Mesenchymal stem cell (in vitro differentiated cells and primary cell): Measurements from ENCODE around the gene MYO1E.

Source experiments
- DNase-seq: peaks from one replicate; pipeline ENCODE4 v3.0.0-alpha.2; 2013
- H2AFZ ChIP-seq: one replicate; pipeline ENCODE4 v1.6.1; 2013; ENCODE audit warnings: low read depth, mild to moderate bottlenecking, control low read depth, inconsistent platforms, low read length, moderate library complexity
- H2AK5ac ChIP-seq: 2 replicates; pipeline ENCODE4 v1.6.1; 2013; ENCODE audit warnings: low read length, moderate library complexity, mild to moderate bottlenecking, inconsistent platforms; ENCODE audit not compliant: severe bottlenecking
- H2BK120ac ChIP-seq: one replicate; pipeline ENCODE4 v1.6.1; 2013; ENCODE audit warnings: low read depth, mild to moderate bottlenecking, inconsistent platforms, low read length, moderate library complexity
- H2BK12ac ChIP-seq, 2 experiments: one replicate each; pipeline ENCODE4 v1.6.1; 2013; ENCODE audit warnings: inconsistent platforms in 2 of 2, low read length in 2 of 2, mild to moderate bottlenecking in 2 of 2, moderate library complexity in 2 of 2, control low read depth in 1 of 2
- H2BK15ac ChIP-seq: one replicate; pipeline ENCODE4 v1.6.1; 2013; ENCODE audit warnings: mild to moderate bottlenecking, low read depth, inconsistent platforms; ENCODE audit not compliant: poor library complexity, severe bottlenecking
- H2BK5ac ChIP-seq: 2 replicates; pipeline ENCODE4 v1.6.1; 2013; ENCODE audit warnings: low read depth, mild to moderate bottlenecking, low read length, control low read depth, inconsistent platforms; ENCODE audit not compliant: poor library complexity, severe bottlenecking
- H3K14ac ChIP-seq, 2 experiments: one replicate each; pipeline ENCODE4 v1.6.1; 2013; ENCODE audit warnings: inconsistent platforms in 2 of 2, low read length in 2 of 2, control low read depth in 1 of 2, mild to moderate bottlenecking in 1 of 2, moderate library complexity in 1 of 2
- H3K18ac ChIP-seq, 2 experiments: one replicate each; pipeline ENCODE4 v1.6.1; 2013; ENCODE audit warnings: inconsistent platforms in 2 of 2, low read length in 2 of 2, control low read depth in 1 of 2, low read depth in 1 of 2, mild to moderate bottlenecking in 1 of 2
- H3K23ac ChIP-seq, 2 experiments: one replicate each; pipeline ENCODE4 v1.6.1; 2013; ENCODE audit warnings: inconsistent platforms in 2 of 2, low read length in 2 of 2, mild to moderate bottlenecking in 2 of 2, moderate library complexity in 2 of 2, control low read depth in 1 of 2
- H3K27ac ChIP-seq: 2 replicates; pipeline ENCODE4 v1.5.1; 2013; ENCODE audit warnings: mild to moderate bottlenecking, moderate library complexity, low read length, control low read depth, inconsistent platforms; ENCODE audit not compliant: poor library complexity, severe bottlenecking
- H3K27me3 ChIP-seq, 2 experiments: 2 replicates each; pipeline versions ENCODE4 v1.6.1 to v1.7.0; 2013; ENCODE audit warnings: low read length in 2 of 2, mild to moderate bottlenecking in 2 of 2, moderate library complexity in 2 of 2, control low read depth in 1 of 2, inconsistent platforms in 1 of 2; ENCODE audit not compliant: control insufficient read depth in 1 of 2, insufficient read depth in 1 of 2
- H3K36me3 ChIP-seq, 2 experiments: 2 replicates each; pipeline versions ENCODE4 v1.6.1 to v1.7.0; 2013; ENCODE audit warnings: low read length in 2 of 2, control low read depth in 1 of 2, inconsistent platforms in 1 of 2, low read depth in 1 of 2, mild to moderate bottlenecking in 1 of 2; ENCODE audit not compliant: insufficient read depth in 2 of 2, control insufficient read depth in 1 of 2
- H3K4ac ChIP-seq, 2 experiments: one replicate each; pipeline ENCODE4 v1.6.1; 2013; ENCODE audit warnings: inconsistent platforms in 2 of 2, low read length in 2 of 2, mild to moderate bottlenecking in 2 of 2, moderate library complexity in 2 of 2, control low read depth in 1 of 2, low read depth in 1 of 2
- H3K4me1 ChIP-seq: 2 replicates; pipeline ENCODE4 v1.6.1; 2013; ENCODE audit warnings: low read depth, low read length, control low read depth; ENCODE audit not compliant: control insufficient read depth, insufficient read depth
- H3K4me2 ChIP-seq: 2 replicates; pipeline ENCODE4 v1.6.1; 2013; ENCODE audit warnings: low read length, mild to moderate bottlenecking, inconsistent platforms; ENCODE audit not compliant: poor library complexity, severe bottlenecking
- H3K4me3 ChIP-seq, 2 experiments: 2 replicates each; pipeline versions ENCODE4 v1.5.1 to v1.7.0; 2013; ENCODE audit warnings: low read length in 2 of 2, mild to moderate bottlenecking in 2 of 2, control low read depth in 1 of 2, low read depth in 1 of 2; ENCODE audit not compliant: insufficient read depth in 1 of 2
- H3K79me1 ChIP-seq: replicated peaks from 2 replicates; pipeline ENCODE4 v1.6.1; 2013; ENCODE audit warnings: mild to moderate bottlenecking, control low read depth, low read length, inconsistent platforms; ENCODE audit not compliant: poor library complexity, severe bottlenecking
- H3K9ac ChIP-seq: 2 replicates; pipeline ENCODE4 v1.7.0; 2013; ENCODE audit warnings: mild to moderate bottlenecking, low read length, moderate library complexity
- H3K9me3 ChIP-seq: 2 replicates; pipeline ENCODE4 v1.7.0; 2013; ENCODE audit warnings: mild to moderate bottlenecking, low read length; ENCODE audit not compliant: control insufficient read depth
- H4K8ac ChIP-seq: one replicate; pipeline ENCODE4 v1.6.1; 2013; ENCODE audit warnings: inconsistent platforms, mild to moderate bottlenecking, low read length, moderate library complexity
- H4K91ac ChIP-seq: one replicate; pipeline ENCODE4 v1.6.1; 2013; ENCODE audit warnings: mild to moderate bottlenecking, low read length, inconsistent platforms
- WGBS: methylation state at CpG from one replicate; pipeline ENCODE4 v1.1.7; 2013; ENCODE audit warnings: mixed read lengths; 5-methylcytosine and 5-hydroxymethylcytosine counted together

The MYO1E gene

DNA sequence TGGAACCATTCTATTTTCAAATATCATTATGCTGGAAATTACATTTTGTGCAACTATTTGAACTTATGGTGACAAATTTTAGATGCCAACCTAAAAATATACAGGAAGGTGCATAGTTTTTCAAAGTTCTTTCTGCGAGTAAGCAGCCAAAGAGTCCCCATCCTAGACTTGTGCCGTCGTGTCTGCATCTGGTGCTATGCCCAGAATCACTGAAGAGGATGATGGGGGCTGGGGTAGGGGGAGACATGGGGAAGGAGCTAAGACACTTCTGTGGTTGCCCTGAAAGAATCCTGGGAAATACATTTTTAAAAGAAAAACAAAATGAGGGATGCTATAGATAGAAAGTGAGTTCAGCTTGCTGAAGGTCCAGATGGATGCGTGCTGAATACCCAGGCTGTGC is 44.1 kb upstream of the MYO1E start:
- 90% methylated on average over 4 of the region's 4 CpGs for WGBS
- no peak overlapping the region for H3K4me3 ChIP-seq
- H3K27ac ChIP-seq: no peak overlapping the region
- no peaks in the 10 kb centered on the region for H3K36me3 ChIP-seq
- H2AFZ ChIP-seq: no peak overlapping the region
- H3K4me2 ChIP-seq: no peak overlapping the region
- no peak overlapping the region for H2BK5ac ChIP-seq
- peaks cover 10 to 39% of the 10 kb centered on the region in 2 experiments for H3K27me3 ChIP-seq
- no peak overlapping the region for H3K4ac ChIP-seq
- no peaks in the 10 kb centered on the region for H3K79me1 ChIP-seq
- DNase-seq: no peak
- no peak overlapping the region for H2BK120ac ChIP-seq
- no peak overlapping the region for H3K9ac ChIP-seq
- H2BK15ac ChIP-seq: no peak overlapping the region
- H3K23ac ChIP-seq: no peak overlapping the region
- H4K8ac ChIP-seq: no peak overlapping the region
- H3K18ac ChIP-seq: no peak overlapping the region
- H2BK12ac ChIP-seq: no peak overlapping the region
- H2AK5ac ChIP-seq: no peak overlapping the region
- H3K9me3 ChIP-seq: no peaks in the 10 kb centered on the region
- H3K14ac ChIP-seq: no peak overlapping the region
- H4K91ac ChIP-seq: no peak overlapping the region
- H3K4me1 ChIP-seq: no peaks in the 10 kb centered on the region

DNA sequence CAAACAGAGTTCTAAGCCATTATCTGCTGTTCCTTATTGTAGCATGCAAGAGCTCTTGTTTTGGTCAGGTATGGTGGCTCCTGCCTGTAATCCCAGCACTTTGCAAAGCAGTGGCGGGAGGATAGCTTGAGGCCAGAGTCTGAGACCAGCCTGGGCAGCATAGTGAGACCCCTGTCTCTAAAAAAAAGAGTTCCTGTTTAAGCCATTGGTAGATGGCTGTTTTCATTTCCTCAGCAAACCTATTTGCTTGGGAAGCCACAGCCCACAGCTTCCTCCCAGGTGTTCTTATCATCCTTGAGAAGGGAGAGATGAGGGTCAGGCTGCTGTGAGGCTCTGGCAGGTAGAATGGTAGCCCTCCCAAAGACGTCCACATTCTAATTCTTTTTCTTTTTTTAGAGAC is 40.9 kb upstream of the MYO1E start:
- no peak overlapping the region for H4K91ac ChIP-seq
- no peak overlapping the region for H2AK5ac ChIP-seq
- H3K4me3 ChIP-seq: no peak overlapping the region
- WGBS: 86% methylated on average over 2 of the region's 2 CpGs
- no peaks in the 10 kb centered on the region for H3K36me3 ChIP-seq
- no peak overlapping the region for H3K14ac ChIP-seq
- no peak for DNase-seq
- H2BK5ac ChIP-seq: no peak overlapping the region
- no peak overlapping the region for H2BK12ac ChIP-seq
- H3K27ac ChIP-seq: no peak overlapping the region
- H3K9ac ChIP-seq: no peak overlapping the region
- no peak overlapping the region for H2AFZ ChIP-seq
- H3K27me3 ChIP-seq: peaks cover 5 to 22% of the 10 kb centered on the region in 2 experiments
- H3K4ac ChIP-seq: no peak overlapping the region
- no peak overlapping the region for H2BK120ac ChIP-seq
- peaks cover 7% of the 10 kb centered on the region for H3K4me1 ChIP-seq
- no peaks in the 10 kb centered on the region for H3K79me1 ChIP-seq
- H3K18ac ChIP-seq: no peak overlapping the region
- H3K9me3 ChIP-seq: no peaks in the 10 kb centered on the region
- H4K8ac ChIP-seq: no peak overlapping the region
- H3K4me2 ChIP-seq: no peak overlapping the region
- H3K23ac ChIP-seq: no peak overlapping the region
- no peak overlapping the region for H2BK15ac ChIP-seq

DNA sequence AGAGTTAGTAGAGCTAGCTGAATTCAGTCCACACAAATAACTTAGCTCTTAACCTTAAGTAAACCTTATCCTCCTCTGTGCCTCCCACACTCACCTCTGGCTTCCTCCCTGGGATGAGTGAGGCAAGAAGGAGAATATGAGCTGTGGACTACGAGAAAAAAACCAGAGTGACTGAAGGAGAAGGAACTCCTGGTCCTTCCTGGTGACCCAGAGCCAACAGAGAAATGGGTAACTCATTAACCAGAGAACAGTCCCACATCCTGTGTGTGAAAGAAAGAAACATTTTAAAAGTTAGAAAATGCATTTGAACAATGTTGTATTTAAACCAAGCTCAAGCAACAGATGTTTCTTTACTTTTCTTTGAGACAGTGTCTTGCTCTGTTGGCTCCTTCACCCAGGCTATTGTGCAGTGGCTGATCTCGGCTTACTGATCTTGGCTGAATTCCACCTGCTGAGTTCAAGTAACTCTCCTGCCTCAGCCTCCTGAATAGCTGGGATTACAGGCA is 37.8 kb upstream of the MYO1E start:
- H3K4me3 ChIP-seq: no peak overlapping the region
- H3K27ac ChIP-seq: peak overlapping the region; percentile 63
- 45% methylated on average over 2 of the region's 2 CpGs for WGBS

DNA sequence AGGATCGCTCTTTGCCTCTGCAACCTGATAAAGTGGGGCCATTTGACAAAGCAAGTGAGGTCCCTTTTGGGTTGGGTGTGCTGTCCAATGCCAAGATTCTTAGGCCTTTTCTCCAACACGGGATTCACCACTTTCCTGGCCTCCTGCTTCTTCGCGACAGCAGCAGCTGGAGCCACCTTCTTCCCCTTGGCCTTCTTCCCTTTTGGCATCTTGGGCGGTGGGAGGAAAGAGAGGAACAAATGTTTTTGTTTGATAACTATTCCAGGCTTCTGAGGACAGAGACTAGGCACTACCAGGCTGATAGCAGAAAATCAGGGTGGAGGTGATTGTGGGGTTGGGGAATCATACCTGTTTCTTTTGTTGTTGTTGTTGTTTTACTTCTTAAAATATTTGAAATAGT is 35.3 kb upstream of the MYO1E start:
- no peak for DNase-seq
- Histone ChIP-seq H3K4me1 (peaks cover 7% of the 10 kb centered on the region), H2BK5ac (no peak overlapping the region), H3K4ac (no peak overlapping the region), H3K79me1 (no peaks in the 10 kb centered on the region), H3K18ac (no peak overlapping the region), H3K27me3 (peaks cover 0 to 5% of the 10 kb centered on the region in 2 experiments), H3K27ac (no peak overlapping the region), H2BK15ac (no peak overlapping the region), H3K4me2 (no peak overlapping the region), H3K36me3 (no peaks in the 10 kb centered on the region), H2BK120ac (no peak overlapping the region), H4K91ac (no peak overlapping the region), H3K9ac (no peak overlapping the region), H4K8ac (no peak overlapping the region), H3K14ac (no peak overlapping the region), H3K4me3 (no peak overlapping the region), H3K9me3 (no peaks in the 10 kb centered on the region), H3K23ac (no peak overlapping the region), H2BK12ac (no peak overlapping the region), H2AK5ac (peak overlapping the region; percentile 24), H2AFZ (no peak overlapping the region)
- WGBS: 91% methylated on average over 4 of the region's 5 CpGs

More for the DNA sequence above, 37.8 kb upstream of the MYO1E start:
- Histone ChIP-seq H2BK15ac (no peak overlapping the region), H2BK120ac (no peak overlapping the region), H3K18ac (no peak overlapping the region), H3K9me3 (no peaks in the 10 kb centered on the region), H4K91ac (no peak overlapping the region), H3K4me1 (peaks cover 7% of the 10 kb centered on the region), H2AFZ (no peak overlapping the region), H2AK5ac (no peak overlapping the region), H3K4ac (no peak overlapping the region), H3K27me3 (peaks cover 0 to 6% of the 10 kb centered on the region in 2 experiments), H3K4me2 (no peak overlapping the region), H3K23ac (no peak overlapping the region), H4K8ac (no peak overlapping the region), H3K14ac (no peak overlapping the region), H3K9ac (no peak overlapping the region), H2BK12ac (no peak overlapping the region), H3K79me1 (no peaks in the 10 kb centered on the region), H3K36me3 (no peaks in the 10 kb centered on the region), H2BK5ac (no peak overlapping the region)
- DNase-seq: no peak
